GM18873 (cell line): Measurements from ENCODE around the gene POMT2.
"Not testable (repeated sequence)": the region's sequence is repeated elsewhere in the genome, so short reads cannot be mapped to it uniquely, and the experiment has no call there.

ENCODE experiments used
- ATAC-seq: cut with Tn5 transposase; IDR thresholded peaks from one replicate; pipeline ENCODE4 v1.9.1; 2021; ENCODE audit warnings: mild to moderate bottlenecking, moderate library complexity, moderate number of reproducible peaks; ENCODE audit not compliant: unreplicated experiment, low FRiP score

The POMT2 gene

GRCh38 chr14:77324816-77325745, 4.4 kb upstream of the POMT2 start:
- no peak for ATAC-seq

- ATAC-seq = no peak
Observed at GRCh38 chr14:77324289-77324688, 3.6 kb upstream of the POMT2 start.

- no peak for ATAC-seq
Observed at GRCh38 chr14:77323571-77323970, 2.9 kb upstream of the POMT2 start.

GRCh38 chr14:77322951-77323350, 2.3 kb upstream of the POMT2 start:
- no peak for ATAC-seq

GRCh38 chr14:77322250-77322902, 1.7 kb upstream of the POMT2 start:
- ATAC-seq = no peak

- no peak for ATAC-seq
Observed at GRCh38 chr14:77319422-77319821, 1.3 kb downstream of the POMT2 start.

GRCh38 chr14:77318756-77319155, 1.9 kb downstream of the POMT2 start:
- not testable (repeated sequence) for ATAC-seq

- ATAC-seq = no peak
Observed at GRCh38 chr14:77318006-77318553, 2.6 kb downstream of the POMT2 start.

- no peak for ATAC-seq
Observed at GRCh38 chr14:77316872-77317301, 3.8 kb downstream of the POMT2 start.

GRCh38 chr14:77316195-77316505, 4.5 kb downstream of the POMT2 start:
- ATAC-seq = no peak

- ATAC-seq = no peak
Observed at GRCh38 chr14:77314539-77315457, 5.9 kb downstream of the POMT2 start.

- no peak for ATAC-seq
Observed at GRCh38 chr14:77314043-77314442, 6.6 kb downstream of the POMT2 start.

- ATAC-seq = no peak
Observed at GRCh38 chr14:77313371-77313770, 7.3 kb downstream of the POMT2 start.

GRCh38 chr14:77311217-77311616, 9.5 kb downstream of the POMT2 start:
- ATAC-seq = no peak

- no peak for ATAC-seq
Observed at GRCh38 chr14:77310026-77310425, 10.7 kb downstream of the POMT2 start.

- no peak for ATAC-seq
Observed at GRCh38 chr14:77309131-77309530, 11.6 kb downstream of the POMT2 start.

GRCh38 chr14:77306851-77307496, 13.7 kb downstream of the POMT2 start:
- ATAC-seq = no peak

GRCh38 chr14:77306416-77306815, 14.3 kb downstream of the POMT2 start:
- ATAC-seq = no peak

- ATAC-seq = no peak
Observed at GRCh38 chr14:77305696-77306095, 15.0 kb downstream of the POMT2 start.
